ENCODE measurements around the gene CHCHD6. TPM values are rescaled to one million over a fixed set of nuclear protein-coding genes. Genes with fewer than 3 reads are reported as not detected.

Gene CHCHD6
- total RNA-seq, 2 experiments from 2014 or later, result 15.0 to 16.2 TPM

DNA sequence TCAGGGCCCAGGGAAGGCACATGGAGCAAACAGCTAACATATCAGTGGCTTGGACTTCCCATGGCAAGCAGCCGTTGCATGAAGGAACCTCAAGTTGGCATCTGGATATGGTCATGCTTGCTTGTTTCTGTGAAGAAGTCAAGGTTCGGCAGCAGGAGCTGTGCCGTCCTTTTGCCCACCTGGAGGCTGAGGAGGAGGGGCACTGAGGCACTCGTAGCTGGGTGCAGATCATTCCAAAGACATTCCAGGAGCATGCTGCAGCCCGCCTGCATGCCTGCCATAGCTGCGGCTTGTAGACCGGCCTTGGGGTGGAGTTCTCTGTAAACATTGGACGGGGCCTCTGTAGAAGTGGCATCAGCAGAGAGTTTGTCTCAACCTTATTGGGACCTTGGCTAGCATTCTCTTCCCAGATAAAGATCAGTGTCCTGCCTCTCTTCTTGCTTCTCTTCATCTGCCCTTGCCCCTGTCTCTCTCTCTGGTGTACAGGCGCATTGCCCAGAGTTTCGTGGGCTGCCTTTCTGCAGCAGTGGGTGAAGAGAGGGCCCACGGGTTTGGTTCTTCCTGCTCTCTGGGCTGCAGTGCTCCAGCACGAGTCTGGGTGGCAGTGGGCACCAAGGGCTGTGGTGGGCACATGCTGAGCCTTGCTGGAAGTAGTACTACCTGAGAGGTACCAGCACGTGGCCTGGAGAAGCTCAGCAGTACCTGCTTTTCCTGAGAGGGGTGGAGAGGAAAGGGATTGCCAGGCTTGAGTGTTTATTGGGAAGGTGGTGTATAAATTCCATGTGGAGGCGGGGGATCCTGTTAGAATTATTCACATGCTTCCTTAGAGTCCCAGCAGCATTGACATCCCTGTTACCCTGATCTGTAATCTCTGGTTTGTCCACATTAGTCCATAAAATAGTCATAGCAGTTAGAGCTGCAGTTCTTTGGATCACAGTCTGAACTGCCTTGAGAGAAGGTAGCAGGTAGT, 49.4 kb downstream of the CHCHD6 start:
- DNase-seq, result no peak
- no peaks in the 10 kb centered on the region for H3K27me3 Mint-ChIP-seq
- no peaks in the 10 kb centered on the region for H3K36me3 Mint-ChIP-seq
- H3K4me3 Mint-ChIP-seq, result no peak overlapping the region
- H3K4me1 Mint-ChIP-seq, result peaks cover 2% of the 10 kb centered on the region
- H3K9me3 Mint-ChIP-seq, result no peaks in the 10 kb centered on the region
- no peak overlapping the region for H3K27ac Mint-ChIP-seq

DNA sequence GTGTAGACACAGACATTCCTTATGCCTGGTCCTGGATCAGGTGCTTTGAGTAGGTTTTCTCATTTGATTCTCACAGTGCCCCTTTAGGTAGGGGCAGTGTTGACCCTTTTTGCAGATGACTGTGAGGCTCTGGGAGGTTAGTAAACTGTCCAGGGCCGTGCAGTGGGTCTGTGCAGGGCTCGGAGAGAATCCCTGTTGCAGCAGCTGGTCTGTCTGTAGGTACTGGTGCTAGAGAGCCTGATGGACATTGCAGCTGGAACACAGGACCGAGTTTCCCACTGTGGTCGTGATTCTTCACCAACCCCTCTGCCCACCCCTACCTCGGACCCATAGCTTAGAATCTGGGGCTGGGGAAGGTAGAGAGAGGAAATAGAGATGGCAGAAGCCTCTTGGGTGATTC, 51.8 kb downstream of the CHCHD6 start:
- Mint-ChIP-seq H3K36me3 (peaks cover 16% of the 10 kb centered on the region), H3K27ac (no peak overlapping the region), H3K4me3 (no peak overlapping the region), H3K4me1 (no peaks in the 10 kb centered on the region), H3K27me3 (no peaks in the 10 kb centered on the region), H3K9me3 (peaks cover 2% of the 10 kb centered on the region)
- no peak for DNase-seq

DNA sequence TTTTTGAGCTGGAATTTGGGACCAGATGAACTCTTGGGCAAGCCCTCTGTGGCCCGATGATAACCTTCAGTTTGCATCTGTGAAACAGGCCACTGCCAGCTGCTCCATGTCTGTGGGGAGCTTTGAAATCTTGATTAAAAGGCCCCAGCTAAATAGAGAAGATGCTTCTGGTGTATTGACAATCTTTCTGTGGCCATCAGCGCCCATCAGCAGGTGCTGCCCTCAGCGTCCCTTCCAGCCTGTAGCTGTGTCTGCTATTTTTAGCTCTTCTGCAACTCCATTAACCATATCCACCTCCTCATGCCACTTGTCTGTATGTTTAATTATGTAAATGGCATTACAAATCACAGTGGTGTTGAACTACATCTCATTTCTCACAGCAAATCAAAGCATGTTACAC, 54.0 kb downstream of the CHCHD6 start:
- Mint-ChIP-seq H3K36me3 (peaks cover 19% of the 10 kb centered on the region), H3K4me3 (no peak overlapping the region), H3K27ac (no peak overlapping the region), H3K9me3 (peaks cover 4% of the 10 kb centered on the region), H3K27me3 (no peaks in the 10 kb centered on the region), H3K4me1 (no peaks in the 10 kb centered on the region)
- DNase-seq, result no peak

DNA sequence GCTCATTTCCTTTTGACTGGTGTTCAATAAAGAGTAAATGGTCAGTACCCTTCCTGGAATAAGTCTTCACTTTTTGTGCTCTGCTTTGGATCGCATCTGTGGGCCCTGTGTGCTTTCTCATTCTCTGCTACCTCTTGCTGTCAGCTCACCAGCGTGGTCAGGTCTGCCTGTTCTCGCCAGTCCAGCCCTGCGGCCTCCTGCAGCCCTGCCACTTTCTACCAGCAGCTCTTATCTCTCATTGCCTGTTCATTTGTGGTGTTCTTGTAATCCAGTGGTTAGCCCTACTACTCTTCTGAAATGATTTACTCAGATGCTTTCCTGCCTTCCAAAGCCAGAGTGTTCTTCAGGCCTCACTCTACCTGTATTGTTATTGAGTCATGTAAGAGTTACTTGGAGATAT, 54.8 kb downstream of the CHCHD6 start:
- H3K9me3 Mint-ChIP-seq, result peaks cover 4% of the 10 kb centered on the region
- no peaks in the 10 kb centered on the region for H3K27me3 Mint-ChIP-seq
- H3K27ac Mint-ChIP-seq, result no peak overlapping the region
- no peak overlapping the region for H3K4me3 Mint-ChIP-seq
- peaks cover 19% of the 10 kb centered on the region for H3K36me3 Mint-ChIP-seq
- no peak for DNase-seq
- H3K4me1 Mint-ChIP-seq, result no peaks in the 10 kb centered on the region

DNA sequence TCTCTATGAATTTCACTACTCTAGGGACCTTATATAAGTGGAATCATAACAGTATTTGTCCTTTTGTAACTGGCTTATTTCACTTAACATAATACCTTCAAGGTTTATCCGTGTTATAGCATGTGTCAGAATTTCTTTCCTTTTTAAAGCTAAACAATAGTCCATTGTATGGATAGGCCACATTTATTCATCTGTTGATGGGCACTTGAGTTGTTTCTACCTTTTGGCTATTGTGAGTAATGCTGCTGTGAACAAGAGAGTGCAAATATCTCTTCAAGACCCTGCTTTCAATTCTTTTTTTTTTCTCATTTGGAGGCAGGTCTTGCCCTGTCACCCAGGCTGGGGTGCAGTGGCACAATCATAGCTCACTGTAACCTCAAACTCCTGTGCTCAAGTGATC, 56.5 kb downstream of the CHCHD6 start:
- no peak overlapping the region for H3K4me3 Mint-ChIP-seq
- no peak overlapping the region for H3K27ac Mint-ChIP-seq
- peaks cover 4% of the 10 kb centered on the region for H3K9me3 Mint-ChIP-seq
- H3K4me1 Mint-ChIP-seq, result no peaks in the 10 kb centered on the region
- no peaks in the 10 kb centered on the region for H3K27me3 Mint-ChIP-seq
- DNase-seq, result no peak
- peaks cover 34% of the 10 kb centered on the region for H3K36me3 Mint-ChIP-seq

DNA sequence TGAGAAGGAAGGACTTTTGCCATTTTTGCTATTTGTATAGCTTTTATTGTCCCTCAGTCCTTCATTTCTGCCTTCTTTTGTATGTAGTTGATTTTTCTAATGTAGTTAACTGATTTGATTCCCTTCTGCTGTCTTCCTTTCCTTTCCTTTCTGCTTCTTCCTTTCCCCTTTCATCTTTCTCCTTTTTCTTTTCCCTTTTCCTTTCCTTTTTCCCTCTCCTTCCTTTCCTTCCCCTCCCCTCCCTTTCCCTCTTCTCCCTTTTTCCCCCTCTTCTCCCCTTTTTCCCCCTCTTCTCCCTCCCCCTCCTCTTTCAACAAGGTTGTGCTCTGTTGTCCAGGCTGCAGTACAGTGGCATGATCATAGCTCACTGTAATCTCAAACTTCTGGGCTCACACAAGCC, 59.0 kb downstream of the CHCHD6 start:
- Mint-ChIP-seq H3K4me1 (no peaks in the 10 kb centered on the region), H3K27me3 (no peaks in the 10 kb centered on the region), H3K27ac (no peak overlapping the region), H3K9me3 (peaks cover 9% of the 10 kb centered on the region), H3K36me3 (peaks cover 56% of the 10 kb centered on the region), H3K4me3 (no peak overlapping the region)
- no peak for DNase-seq

DNA sequence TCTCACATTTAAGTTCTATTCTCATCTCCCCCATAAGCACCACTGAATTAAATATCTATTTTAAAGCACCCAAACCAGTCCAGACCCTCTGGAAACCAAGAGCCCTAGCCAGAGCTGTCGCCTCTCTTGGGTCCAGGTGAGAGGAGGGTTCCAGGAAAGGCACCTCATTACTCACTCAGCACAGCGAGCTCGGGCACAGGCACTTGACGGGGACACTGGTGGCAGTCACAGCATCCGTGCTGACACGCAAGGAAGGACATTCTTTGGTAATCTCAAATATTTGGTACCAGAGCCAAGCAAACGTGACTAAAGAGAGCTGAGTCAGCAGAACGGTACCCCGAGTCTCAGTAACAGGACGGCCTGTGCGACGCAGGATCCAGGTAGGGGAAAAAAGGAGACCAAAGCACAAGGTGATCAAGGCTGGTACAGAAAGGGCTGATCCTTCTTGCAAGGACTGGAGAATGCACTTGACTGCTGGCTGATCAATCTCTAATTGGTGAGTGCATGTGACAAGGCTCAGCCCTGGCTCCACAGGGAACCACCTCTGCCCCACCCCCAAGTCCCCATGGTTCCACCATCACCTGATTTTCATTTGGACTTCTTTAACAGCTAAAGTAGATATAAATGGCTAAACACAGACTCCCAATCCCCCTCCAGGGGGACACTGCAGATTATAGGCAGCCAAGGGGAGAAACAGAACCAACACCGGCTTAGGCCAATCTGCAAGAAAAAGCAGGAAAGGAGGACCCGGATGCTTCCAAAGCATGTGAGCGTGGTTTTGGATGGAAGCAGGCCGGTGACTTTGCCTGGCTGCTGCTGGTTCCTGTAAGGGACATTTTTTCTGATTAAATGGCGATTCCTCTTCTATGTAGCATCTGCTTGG, 61.4 kb downstream of the CHCHD6 start:
- no peak overlapping the region for H3K4me3 Mint-ChIP-seq
- H3K9me3 Mint-ChIP-seq, result peaks cover 21% of the 10 kb centered on the region
- peaks cover 62% of the 10 kb centered on the region for H3K36me3 Mint-ChIP-seq
- no peak overlapping the region for H3K27ac Mint-ChIP-seq
- no peaks in the 10 kb centered on the region for H3K27me3 Mint-ChIP-seq
- no peaks in the 10 kb centered on the region for H3K4me1 Mint-ChIP-seq
- DNase-seq, result no peak

DNA sequence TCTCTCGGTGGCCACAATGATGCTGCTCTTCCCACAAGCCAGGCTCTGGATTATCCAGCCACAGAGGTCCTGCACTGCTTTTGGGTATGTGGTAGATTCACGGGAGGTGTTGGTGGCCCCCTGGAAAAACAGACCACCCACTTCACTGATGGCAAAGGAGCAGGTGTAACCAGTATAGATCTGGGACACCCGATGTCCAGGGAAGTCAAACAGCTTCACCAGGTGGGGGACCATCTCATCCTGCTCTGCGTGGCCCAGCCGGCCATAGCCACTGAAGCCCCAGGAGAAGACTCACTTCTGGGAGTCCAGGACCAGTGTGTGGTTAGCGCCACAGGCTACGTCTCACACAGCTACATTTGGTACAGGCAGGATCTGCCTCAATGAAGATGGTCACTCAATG, 62.6 kb downstream of the CHCHD6 start:
- Mint-ChIP-seq H3K36me3 (peaks cover 59% of the 10 kb centered on the region), H3K9me3 (peaks cover 29% of the 10 kb centered on the region), H3K27me3 (no peaks in the 10 kb centered on the region), H3K4me1 (no peaks in the 10 kb centered on the region), H3K27ac (no peak overlapping the region), H3K4me3 (no peak overlapping the region)
- DNase-seq, result no peak

DNA sequence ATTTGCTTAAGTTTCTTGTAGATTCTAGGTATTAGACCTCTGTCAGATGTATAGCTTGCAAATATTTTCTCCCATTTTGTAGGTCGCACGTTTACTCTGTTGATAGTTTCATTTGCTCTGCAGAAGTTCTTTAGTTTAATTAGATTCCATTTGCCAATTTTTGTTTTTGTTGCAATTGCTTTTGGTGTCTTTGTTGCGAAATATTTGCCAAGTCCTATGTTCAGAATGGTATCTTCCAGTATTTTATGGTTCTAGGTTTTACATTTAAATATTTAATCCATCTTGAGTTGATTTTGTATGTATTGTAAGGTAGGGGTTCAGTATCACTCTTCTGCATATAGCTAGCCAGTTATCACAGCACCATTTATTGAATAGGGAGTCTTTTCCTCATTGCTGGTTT, 64.9 kb downstream of the CHCHD6 start:
- no peak overlapping the region for H3K27ac Mint-ChIP-seq
- peaks cover 68% of the 10 kb centered on the region for H3K36me3 Mint-ChIP-seq
- DNase-seq, result no peak
- H3K9me3 Mint-ChIP-seq, result peaks cover 33% of the 10 kb centered on the region
- no peak overlapping the region for H3K4me3 Mint-ChIP-seq
- H3K27me3 Mint-ChIP-seq, result no peaks in the 10 kb centered on the region
- H3K4me1 Mint-ChIP-seq, result no peaks in the 10 kb centered on the region

DNA sequence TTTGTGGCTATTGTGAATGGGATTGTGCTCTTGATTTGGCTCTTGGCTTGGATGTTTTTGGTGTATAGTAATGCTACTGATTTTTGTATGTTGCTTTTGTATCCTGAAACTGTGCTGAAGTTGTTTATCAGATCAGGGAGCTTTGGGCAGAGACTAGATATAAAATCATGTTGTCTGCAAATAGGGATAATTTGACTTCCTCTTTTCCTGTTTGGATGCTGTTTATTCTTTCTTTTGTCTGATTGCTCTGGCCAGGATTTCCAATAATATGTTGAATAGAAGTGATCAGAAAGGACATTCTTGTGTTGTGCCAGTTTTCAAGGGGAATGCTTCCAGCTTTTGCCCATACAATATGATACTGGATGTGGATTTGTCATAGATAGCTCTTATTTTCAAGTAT, 66.1 kb downstream of the CHCHD6 start:
- peaks cover 58% of the 10 kb centered on the region for H3K36me3 Mint-ChIP-seq
- H3K9me3 Mint-ChIP-seq, result peaks cover 33% of the 10 kb centered on the region
- no peak overlapping the region for H3K27ac Mint-ChIP-seq
- H3K27me3 Mint-ChIP-seq, result no peaks in the 10 kb centered on the region
- H3K4me3 Mint-ChIP-seq, result no peak overlapping the region
- no peaks in the 10 kb centered on the region for H3K4me1 Mint-ChIP-seq
- no peak for DNase-seq

DNA sequence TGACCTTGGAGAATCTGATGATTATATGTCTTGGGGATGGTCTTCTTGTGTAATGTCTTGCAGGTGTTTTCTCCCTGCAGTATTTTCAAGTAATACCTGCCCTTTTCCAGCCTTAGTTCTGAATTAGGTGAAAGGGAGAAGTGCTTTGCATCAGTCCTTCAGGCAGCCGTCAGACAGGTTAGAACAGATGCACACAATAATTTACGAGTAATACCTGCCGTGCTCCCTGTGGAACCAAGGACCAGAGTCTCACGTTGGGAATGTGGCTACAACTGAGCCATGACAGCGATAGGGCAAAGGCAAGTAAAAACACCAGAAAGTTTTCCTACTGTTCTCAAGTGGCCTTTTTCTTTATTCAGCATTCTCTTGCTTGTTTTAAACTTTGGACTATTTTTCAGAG, 69.1 kb downstream of the CHCHD6 start:
- Mint-ChIP-seq H3K4me3 (no peak overlapping the region), H3K4me1 (no peaks in the 10 kb centered on the region), H3K9me3 (peaks cover 27% of the 10 kb centered on the region), H3K27ac (no peak overlapping the region), H3K36me3 (peaks cover 30% of the 10 kb centered on the region), H3K27me3 (no peaks in the 10 kb centered on the region)
- DNase-seq, result no peak

DNA sequence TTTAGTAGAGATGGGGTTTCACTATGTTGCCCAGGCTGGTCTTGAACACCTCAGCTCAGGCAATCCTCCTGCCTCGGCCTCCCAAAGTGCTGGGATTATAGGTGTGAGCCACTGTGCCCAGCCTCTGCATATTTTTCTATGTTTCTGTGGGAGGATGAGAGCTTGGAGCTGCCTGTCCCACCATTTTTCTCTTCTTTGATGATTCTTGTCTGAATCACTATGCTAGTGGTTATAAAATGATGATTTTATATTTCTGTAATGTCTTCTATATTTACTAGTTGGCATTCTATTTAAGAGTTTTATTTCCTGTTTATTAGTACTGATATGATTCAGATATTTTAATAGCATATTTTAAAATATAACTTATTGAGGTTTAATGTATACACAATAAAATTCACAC, 69.7 kb downstream of the CHCHD6 start:
- Mint-ChIP-seq H3K4me1 (no peaks in the 10 kb centered on the region), H3K9me3 (peaks cover 25% of the 10 kb centered on the region), H3K36me3 (peaks cover 25% of the 10 kb centered on the region), H3K27me3 (no peaks in the 10 kb centered on the region), H3K27ac (no peak overlapping the region), H3K4me3 (no peak overlapping the region)
- no peak for DNase-seq

DNA sequence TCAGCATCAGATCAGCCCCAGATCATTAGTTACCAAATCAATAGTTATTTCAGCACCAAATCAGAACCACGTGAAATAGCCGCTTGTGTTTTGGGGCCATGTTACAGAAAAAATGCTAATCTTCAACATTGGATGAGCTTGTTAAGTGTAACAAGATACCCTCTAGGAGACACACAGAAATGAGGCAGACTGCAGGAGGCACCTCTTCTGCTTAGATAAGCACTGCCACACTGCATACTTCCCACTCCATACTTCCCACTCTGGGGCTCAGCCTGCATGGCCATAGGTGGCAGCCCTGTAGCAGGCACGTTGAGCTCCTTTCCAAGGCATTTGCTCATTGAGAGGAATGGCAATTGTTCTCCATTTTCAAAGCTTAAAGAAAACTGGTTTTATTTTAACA, 73.3 kb downstream of the CHCHD6 start:
- no peak overlapping the region for H3K27ac Mint-ChIP-seq
- peaks cover 4% of the 10 kb centered on the region for H3K9me3 Mint-ChIP-seq
- H3K4me1 Mint-ChIP-seq, result no peaks in the 10 kb centered on the region
- no peak for DNase-seq
- no peaks in the 10 kb centered on the region for H3K27me3 Mint-ChIP-seq
- H3K36me3 Mint-ChIP-seq, result peaks cover 12% of the 10 kb centered on the region
- no peak overlapping the region for H3K4me3 Mint-ChIP-seq

DNA sequence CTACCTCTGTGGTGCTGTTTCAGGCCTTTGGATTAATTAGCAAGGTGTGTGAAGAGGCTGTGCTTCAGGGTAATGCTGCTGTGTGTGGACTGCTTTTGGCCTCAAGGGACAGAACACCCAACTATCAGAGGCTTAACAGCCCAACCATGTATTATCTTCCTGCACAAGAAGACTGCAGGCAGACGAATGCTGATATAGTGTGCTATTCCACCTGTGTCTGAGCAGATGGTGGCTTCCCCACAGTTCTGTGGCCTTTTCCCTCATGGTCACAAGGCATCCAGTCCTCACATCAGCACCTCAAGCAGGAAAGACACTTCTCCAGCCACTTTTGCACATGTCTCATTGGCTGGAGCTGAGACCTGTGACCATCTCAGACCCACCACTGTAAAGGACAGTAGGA, 76.6 kb downstream of the CHCHD6 start:
- Mint-ChIP-seq H3K4me1 (peaks cover 13% of the 10 kb centered on the region), H3K27ac (no peak overlapping the region), H3K9me3 (no peaks in the 10 kb centered on the region), H3K4me3 (no peak overlapping the region), H3K36me3 (peaks cover 18% of the 10 kb centered on the region), H3K27me3 (no peaks in the 10 kb centered on the region)
- DNase-seq, result no peak

DNA sequence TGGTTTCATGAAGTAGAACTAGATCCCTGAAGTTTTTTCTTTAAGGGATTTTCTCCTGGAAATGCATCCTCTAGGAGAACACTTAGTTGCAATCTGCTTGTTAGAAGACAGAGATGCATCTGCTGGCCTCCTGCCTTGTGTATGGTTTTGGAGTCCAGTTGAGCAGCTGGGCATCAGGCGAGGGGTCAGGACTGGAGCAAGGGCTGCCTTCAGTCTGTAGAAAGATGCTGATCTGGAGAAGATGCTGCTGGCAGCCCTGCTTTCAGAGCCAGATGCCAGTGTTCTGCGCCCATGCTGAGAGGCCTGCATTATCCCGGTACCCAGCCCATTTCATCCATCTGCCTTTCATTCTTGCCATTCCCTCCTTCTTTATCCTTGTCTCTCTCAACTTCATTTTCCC, 77.4 kb downstream of the CHCHD6 start:
- Mint-ChIP-seq H3K27ac (no peak overlapping the region), H3K4me1 (peaks cover 13% of the 10 kb centered on the region), H3K36me3 (peaks cover 23% of the 10 kb centered on the region), H3K9me3 (no peaks in the 10 kb centered on the region), H3K27me3 (no peaks in the 10 kb centered on the region), H3K4me3 (no peak overlapping the region)
- DNase-seq, result no peak
